GM12878 (cell line): ENCODE data around the gene KHNYN. TPM values are rescaled to one million over a fixed set of nuclear protein-coding genes. Genes with fewer than 3 reads are reported as not detected.

Experiments
- ATAC-seq: fragments of 200-7000 bp; cut with Tn5 transposase; 3 replicates; pipeline ENCODE4 v1.9.1; 2020; ENCODE audit warnings: mild to moderate bottlenecking, moderate library complexity
- BruUV-seq: library from RNA; stranded (reverse); fragments of 400-500 nt; replicated peaks from 2 replicates; lab custom pipeline; 2021; lab: Mats Ljungman, UMichigan
- CTCF ChIA-PET: fragments of 300-600 bp; sonication (Branson Sonifier 250); formaldehyde crosslinking; extraction: SDS; loops from one replicate; lab custom pipeline; 2021; ENCODE audit warnings: inconsistent platforms; lab: Yijun Ruan, JAX
- POLR2A ChIA-PET: fragments of 350-600 bp; formaldehyde crosslinking; extraction: SDS; loops from one replicate; lab custom pipeline; 2021; ENCODE audit warnings: inconsistent platforms; lab: Charles Lee
- RAD21 ChIA-PET: fragments of 300-600 bp; sonication (Branson Sonifier 250); formaldehyde crosslinking; loops from one replicate; lab custom pipeline; 2023; ENCODE audit warnings: antibody characterized with exemption; ENCODE audit not compliant: unreplicated experiment; lab: Charles Lee
- SMC1A ChIA-PET: fragments of 300-600 bp; sonication (Branson Sonifier 250); formaldehyde crosslinking; loops from one replicate; lab custom pipeline; 2023; ENCODE audit not compliant: unreplicated experiment, uncharacterized antibody; lab: Charles Lee
- DNase-seq: peaks from one replicate; pipeline ENCODE4 v3.0.0-alpha.2; 2011; ENCODE audit warnings: low read depth, low spot score
- FAIRE-seq: peaks from 3 replicates; lab custom pipeline; 2011; peaks lifted over from hg19 to GRCh38; lab: Jason Lieb, UNC
- H2AFZ ChIP-seq: 2 replicates; pipeline ENCODE4 v1.6.0; 2011; ENCODE audit warnings: low read depth, low read length, control low read depth; ENCODE audit not compliant: control insufficient read depth
- H3K27ac ChIP-seq: 2 replicates; pipeline ENCODE4 v1.5.1; 2011; ENCODE audit warnings: control low read depth; ENCODE audit not compliant: control insufficient read depth, insufficient read depth
- H3K27me3 ChIP-seq, 2 experiments: replicated peaks in 1 of 2; 2 replicates each; pipeline versions ENCODE4 v1.6.0 to v1.6.1; 2011; ENCODE audit warnings: low read length in 1 of 2; ENCODE audit not compliant: control insufficient read depth in 2 of 2, insufficient read depth in 2 of 2
- H3K36me3 ChIP-seq, 2 experiments: 2 replicates each; pipeline ENCODE4 v1.5.1; 2011; ENCODE audit warnings: low read length in 1 of 2; ENCODE audit not compliant: control insufficient read depth in 2 of 2, insufficient read depth in 2 of 2
- H3K4me1 ChIP-seq: 2 replicates; pipeline ENCODE4 v1.6.1; 2011; ENCODE audit warnings: mild to moderate bottlenecking, low read length, moderate library complexity, mixed read lengths; ENCODE audit not compliant: control insufficient read depth, insufficient read depth
- H3K4me2 ChIP-seq: 2 replicates; pipeline ENCODE4 v1.6.0; 2011; ENCODE audit warnings: control low read depth; ENCODE audit not compliant: control insufficient read depth, insufficient read depth
- H3K4me3 ChIP-seq: fragments of 200-600 bp; sonication (generic); 2 replicates; pipeline ENCODE4 v1.5.1; 2016
- H3K79me2 ChIP-seq: 2 replicates; pipeline ENCODE4 v1.6.0; 2011; ENCODE audit warnings: low read length; ENCODE audit not compliant: control insufficient read depth, insufficient read depth
- H3K9ac ChIP-seq: 2 replicates; pipeline ENCODE4 v1.8.0; 2011; ENCODE audit warnings: low read length, control low read depth, mixed read lengths; ENCODE audit not compliant: control insufficient read depth, insufficient read depth
- H3K9me3 ChIP-seq: replicated peaks from 3 replicates; pipeline ENCODE4 v1.5.1; 2011; ENCODE audit warnings: mild to moderate bottlenecking, low read length; ENCODE audit not compliant: control insufficient read depth, insufficient read depth
- H4K20me1 ChIP-seq: 2 replicates; pipeline ENCODE4 v1.6.0; 2011; ENCODE audit not compliant: control insufficient read depth, insufficient read depth
- EZH2 ChIP-seq: IDR thresholded peaks from 2 replicates; pipeline ENCODE4 v1.6.1; 2012; ENCODE audit warnings: low read depth, mild to moderate bottlenecking, control low read depth, inconsistent platforms, low read length, borderline replicate concordance; ENCODE audit not compliant: control insufficient read depth
- POLR2AphosphoS5 ChIP-seq: IDR thresholded peaks from 2 replicates; pipeline ENCODE4 v1.6.1; 2011; ENCODE audit warnings: mild to moderate bottlenecking, low read length, inconsistent platforms
- RUNX3 ChIP-seq: IDR thresholded peaks from 2 replicates; pipeline ENCODE4 v1.6.1; 2012; ENCODE audit warnings: low read length, inconsistent platforms
- STAT3 ChIP-seq: IDR thresholded peaks from 2 replicates; pipeline ENCODE4 v1.6.1; 2011; ENCODE audit warnings: low read depth, low read length, improper control_type of control experiment
- TBL1XR1 ChIP-seq: IDR thresholded peaks from 2 replicates; pipeline ENCODE4 v1.6.1; 2012; ENCODE audit warnings: low read depth, low read length, improper control_type of control experiment
- ZZZ3 ChIP-seq: IDR thresholded peaks from 2 replicates; pipeline ENCODE4 v1.6.1; 2011; ENCODE audit warnings: low read depth; ENCODE audit not compliant: control insufficient read depth, insufficient read length
- WGBS: methylation state at CpG from one replicate; pipeline ENCODE4 v1.1.6; 2016; ENCODE audit warnings: low lambda C conversion rate; ENCODE audit not compliant: insufficient replicate concordance, insufficient coverage; ENCODE audit errors: missing lambda C conversion rate; 5-methylcytosine and 5-hydroxymethylcytosine counted together
- in situ Hi-C: fragments of 300-500 bp; cut with MboI; formaldehyde crosslinking; loops from 9 replicates; pipeline ENCODE4 v1.14.3; 2018; ENCODE audit warnings: mixed read lengths
- intact Hi-C: fragments of 100-400 bp; cut with micrococcal nuclease; formaldehyde crosslinking; loops from one replicate; pipeline ENCODE4 v1.14.2; 2022; ENCODE audit not compliant: unreplicated experiment
- polyA plus RNA-seq, 11 experiments: library from polyadenylated mRNA; depleted of rRNA in 4 of 11; unstranded in 6 of 11; stranded (reverse) in 5 of 11; fragments of >200 nt; fragmentation: Nextera tagmentation in 4 of 11; fragmentation: Illumina TruSeq in 1 of 11; extraction: Ambion mirVana in 4 of 11; extraction: Trizol in 1 of 11; gene quantifications; 1 replicate in 1 of 11; 2 replicates in 10 of 11; pipeline versions ENCODE4 v1.2.1 to v1.2.3, GENCODE V29; 2011 to 2016; ENCODE audit warnings: inconsistent platforms in 2 of 11, missing spikeins in 2 of 11, low read depth in 1 of 11
- total RNA-seq, 4 experiments: library from RNA; depleted of rRNA in 3 of 4; stranded (reverse); fragments of >200 nt in 3 of 4; fragmentation: Illumina TruSeq in 1 of 4; extraction: Trizol in 1 of 4; gene quantifications; 2 replicates each; pipeline versions ENCODE4 v1.2.1 to v1.2.3, GENCODE V29; 2013 to 2021
- TF ChIP-seq, protein P1 (sequence below): fragments of 450-650 bp; IDR thresholded peaks from 2 replicates; pipeline ENCODE4 v1.6.1; 2017; ENCODE audit warnings: mild to moderate bottlenecking, moderate library complexity
- TF ChIP-seq, protein P2 (sequence below): fragments of 450-650 bp; IDR thresholded peaks from 2 replicates; pipeline ENCODE4 v1.6.1; 2014; ENCODE audit warnings: mild to moderate bottlenecking
- TF ChIP-seq, protein P3 (sequence below): fragments of 150-350 bp; IDR thresholded peaks from 2 replicates; pipeline ENCODE4 v1.6.1; 2014; ENCODE audit warnings: mild to moderate bottlenecking, low read depth, low read length
- TF ChIP-seq, protein P4 (sequence below): fragments of 450-650 bp; formaldehyde crosslinking; IDR thresholded peaks from 2 replicates; pipeline ENCODE4 v1.4.0; 2020; ENCODE audit warnings: mild to moderate bottlenecking, moderate library complexity

The KHNYN gene
- total and polyA plus RNA-seq, 10 of the 15 experiments (the other 5 are each of a cell fraction or from before 2014, with no cell fraction given): 1.4 to 34.7 (median 21.5) TPM

DNA sequence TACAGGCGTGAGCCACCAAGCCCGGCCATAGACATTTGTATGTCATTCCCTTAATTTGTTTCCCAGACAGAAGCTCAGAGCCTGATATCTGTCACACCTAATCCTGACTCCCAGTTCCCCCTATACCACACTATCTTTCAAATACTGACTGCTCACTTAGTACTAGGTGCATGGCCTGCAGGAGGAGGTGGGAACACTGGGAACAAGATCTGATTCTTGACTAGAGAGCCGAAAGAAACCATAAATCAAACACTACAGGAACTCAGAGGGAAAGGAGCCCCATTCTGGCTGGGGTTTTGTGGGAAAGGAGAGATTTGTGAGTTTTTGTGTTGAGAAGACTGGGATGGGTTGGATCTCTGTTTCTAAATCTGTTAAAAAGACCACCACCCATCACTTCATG, 4.9 kb downstream of the KHNYN start (continued):
- TF ChIP-seq, protein P1, sequence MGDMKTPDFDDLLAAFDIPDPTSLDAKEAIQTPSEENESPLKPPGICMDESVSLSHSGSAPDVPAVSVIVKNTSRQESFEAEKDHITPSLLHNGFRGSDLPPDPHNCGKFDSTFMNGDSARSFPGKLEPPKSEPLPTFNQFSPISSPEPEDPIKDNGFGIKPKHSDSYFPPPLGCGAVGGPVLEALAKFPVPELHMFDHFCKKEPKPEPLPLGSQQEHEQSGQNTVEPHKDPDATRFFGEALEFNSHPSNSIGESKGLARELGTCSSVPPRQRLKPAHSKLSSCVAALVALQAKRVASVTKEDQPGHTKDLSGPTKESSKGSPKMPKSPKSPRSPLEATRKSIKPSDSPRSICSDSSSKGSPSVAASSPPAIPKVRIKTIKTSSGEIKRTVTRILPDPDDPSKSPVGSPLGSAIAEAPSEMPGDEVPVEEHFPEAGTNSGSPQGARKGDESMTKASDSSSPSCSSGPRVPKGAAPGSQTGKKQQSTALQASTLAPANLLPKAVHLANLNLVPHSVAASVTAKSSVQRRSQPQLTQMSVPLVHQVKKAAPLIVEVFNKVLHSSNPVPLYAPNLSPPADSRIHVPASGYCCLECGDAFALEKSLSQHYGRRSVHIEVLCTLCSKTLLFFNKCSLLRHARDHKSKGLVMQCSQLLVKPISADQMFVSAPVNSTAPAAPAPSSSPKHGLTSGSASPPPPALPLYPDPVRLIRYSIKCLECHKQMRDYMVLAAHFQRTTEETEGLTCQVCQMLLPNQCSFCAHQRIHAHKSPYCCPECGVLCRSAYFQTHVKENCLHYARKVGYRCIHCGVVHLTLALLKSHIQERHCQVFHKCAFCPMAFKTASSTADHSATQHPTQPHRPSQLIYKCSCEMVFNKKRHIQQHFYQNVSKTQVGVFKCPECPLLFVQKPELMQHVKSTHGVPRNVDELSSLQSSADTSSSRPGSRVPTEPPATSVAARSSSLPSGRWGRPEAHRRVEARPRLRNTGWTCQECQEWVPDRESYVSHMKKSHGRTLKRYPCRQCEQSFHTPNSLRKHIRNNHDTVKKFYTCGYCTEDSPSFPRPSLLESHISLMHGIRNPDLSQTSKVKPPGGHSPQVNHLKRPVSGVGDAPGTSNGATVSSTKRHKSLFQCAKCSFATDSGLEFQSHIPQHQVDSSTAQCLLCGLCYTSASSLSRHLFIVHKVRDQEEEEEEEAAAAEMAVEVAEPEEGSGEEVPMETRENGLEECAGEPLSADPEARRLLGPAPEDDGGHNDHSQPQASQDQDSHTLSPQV: no peak

DNA sequence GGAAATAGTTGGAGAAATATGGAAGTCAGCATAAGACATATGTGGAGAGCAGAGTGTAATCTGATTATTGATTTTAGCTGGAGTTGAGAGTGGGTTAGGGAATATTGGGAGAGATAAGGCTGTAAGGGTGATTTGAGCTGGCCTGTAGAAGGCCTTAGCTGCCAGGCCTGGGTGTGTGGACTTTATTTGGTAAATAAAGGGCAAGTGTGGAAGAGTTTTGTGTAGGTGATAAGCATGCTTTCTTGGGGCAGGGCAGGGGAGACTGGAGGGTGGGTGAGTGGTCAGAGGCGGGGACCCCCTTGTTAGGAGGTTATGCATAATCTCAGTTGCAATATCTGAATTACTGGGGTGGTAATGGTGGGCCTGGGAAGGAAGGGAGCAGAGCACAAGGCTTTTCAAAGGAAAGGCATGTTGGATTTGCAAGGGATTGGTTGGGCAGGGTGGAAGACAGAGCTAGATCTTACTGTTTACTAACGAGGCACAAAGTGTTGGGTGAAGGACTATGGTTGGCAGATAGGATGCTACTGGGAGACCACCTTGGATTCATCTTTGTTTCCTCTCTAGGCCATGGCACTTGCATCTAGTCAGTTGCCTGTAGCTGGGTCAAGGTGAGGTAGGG, 5.5 kb downstream of the KHNYN start:
- Histone ChIP-seq H3K27me3 (no peaks in the 10 kb centered on the region), H3K4me1 (peaks cover 18% of the 10 kb centered on the region), H3K4me2 (no peak overlapping the region), H4K20me1 (no peaks in the 10 kb centered on the region), H3K27ac (no peak overlapping the region), H3K9me3 (no peaks in the 10 kb centered on the region), H3K79me2 (peaks cover 16% of the 10 kb centered on the region), H3K9ac (no peak overlapping the region), H2AFZ (no peak overlapping the region), H3K4me3 (no peak overlapping the region), H3K36me3 (peaks cover 11 to 33% of the 10 kb centered on the region in 2 experiments)
- ChIA-PET CTCF (interaction anchor here (1.3 to 11.4 kb wide), 11 partner anchors 11 to 964 kb away, joined by 3 to 220 read pairs (median 11); partner anchors contain the start of genes ADCY4, CIDEB and RIPK3), SMC1A (interaction anchor here (0.7 to 8.1 kb wide), 10 partner anchors 13 to 188 kb away, joined by 3 to 73 read pairs (median 6); partner anchors contain the start of genes ADCY4 and RIPK3), RAD21 (interaction anchor here (1.7 to 4.2 kb wide), 3 partner anchors 69 to 102 kb away, joined by 4 to 31 read pairs (median 15); partner anchors contain the start of gene RIPK3), POLR2A (no interaction called here)
- WGBS: 72% methylated on average over 2 of the region's 2 CpGs
- intact Hi-C loops (no loop called here), in situ Hi-C loops (loop anchor here (5.0 to 10.0 kb wide), 2 partner anchors 193 to 1130 kb away; partner anchors contain the start of genes BCL2L2, PPP1R3E and TINF2)
- no TSS peak for BruUV-seq
- ATAC-seq: no peak
- FAIRE-seq: no peak
- no peak for DNase-seq
- TF ChIP-seq TBL1XR1: no peak
- no peak for TF ChIP-seq POLR2AphosphoS5
- no peak for TF ChIP-seq ZZZ3
- TF ChIP-seq STAT3: no peak
- TF ChIP-seq RUNX3: no peak
- TF ChIP-seq, protein P2, sequence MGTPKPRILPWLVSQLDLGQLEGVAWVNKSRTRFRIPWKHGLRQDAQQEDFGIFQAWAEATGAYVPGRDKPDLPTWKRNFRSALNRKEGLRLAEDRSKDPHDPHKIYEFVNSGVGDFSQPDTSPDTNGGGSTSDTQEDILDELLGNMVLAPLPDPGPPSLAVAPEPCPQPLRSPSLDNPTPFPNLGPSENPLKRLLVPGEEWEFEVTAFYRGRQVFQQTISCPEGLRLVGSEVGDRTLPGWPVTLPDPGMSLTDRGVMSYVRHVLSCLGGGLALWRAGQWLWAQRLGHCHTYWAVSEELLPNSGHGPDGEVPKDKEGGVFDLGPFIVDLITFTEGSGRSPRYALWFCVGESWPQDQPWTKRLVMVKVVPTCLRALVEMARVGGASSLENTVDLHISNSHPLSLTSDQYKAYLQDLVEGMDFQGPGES: no peak
- TF ChIP-seq, protein P3, sequence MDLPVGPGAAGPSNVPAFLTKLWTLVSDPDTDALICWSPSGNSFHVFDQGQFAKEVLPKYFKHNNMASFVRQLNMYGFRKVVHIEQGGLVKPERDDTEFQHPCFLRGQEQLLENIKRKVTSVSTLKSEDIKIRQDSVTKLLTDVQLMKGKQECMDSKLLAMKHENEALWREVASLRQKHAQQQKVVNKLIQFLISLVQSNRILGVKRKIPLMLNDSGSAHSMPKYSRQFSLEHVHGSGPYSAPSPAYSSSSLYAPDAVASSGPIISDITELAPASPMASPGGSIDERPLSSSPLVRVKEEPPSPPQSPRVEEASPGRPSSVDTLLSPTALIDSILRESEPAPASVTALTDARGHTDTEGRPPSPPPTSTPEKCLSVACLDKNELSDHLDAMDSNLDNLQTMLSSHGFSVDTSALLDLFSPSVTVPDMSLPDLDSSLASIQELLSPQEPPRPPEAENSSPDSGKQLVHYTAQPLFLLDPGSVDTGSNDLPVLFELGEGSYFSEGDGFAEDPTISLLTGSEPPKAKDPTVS: no peak
- TF ChIP-seq, protein P4, sequence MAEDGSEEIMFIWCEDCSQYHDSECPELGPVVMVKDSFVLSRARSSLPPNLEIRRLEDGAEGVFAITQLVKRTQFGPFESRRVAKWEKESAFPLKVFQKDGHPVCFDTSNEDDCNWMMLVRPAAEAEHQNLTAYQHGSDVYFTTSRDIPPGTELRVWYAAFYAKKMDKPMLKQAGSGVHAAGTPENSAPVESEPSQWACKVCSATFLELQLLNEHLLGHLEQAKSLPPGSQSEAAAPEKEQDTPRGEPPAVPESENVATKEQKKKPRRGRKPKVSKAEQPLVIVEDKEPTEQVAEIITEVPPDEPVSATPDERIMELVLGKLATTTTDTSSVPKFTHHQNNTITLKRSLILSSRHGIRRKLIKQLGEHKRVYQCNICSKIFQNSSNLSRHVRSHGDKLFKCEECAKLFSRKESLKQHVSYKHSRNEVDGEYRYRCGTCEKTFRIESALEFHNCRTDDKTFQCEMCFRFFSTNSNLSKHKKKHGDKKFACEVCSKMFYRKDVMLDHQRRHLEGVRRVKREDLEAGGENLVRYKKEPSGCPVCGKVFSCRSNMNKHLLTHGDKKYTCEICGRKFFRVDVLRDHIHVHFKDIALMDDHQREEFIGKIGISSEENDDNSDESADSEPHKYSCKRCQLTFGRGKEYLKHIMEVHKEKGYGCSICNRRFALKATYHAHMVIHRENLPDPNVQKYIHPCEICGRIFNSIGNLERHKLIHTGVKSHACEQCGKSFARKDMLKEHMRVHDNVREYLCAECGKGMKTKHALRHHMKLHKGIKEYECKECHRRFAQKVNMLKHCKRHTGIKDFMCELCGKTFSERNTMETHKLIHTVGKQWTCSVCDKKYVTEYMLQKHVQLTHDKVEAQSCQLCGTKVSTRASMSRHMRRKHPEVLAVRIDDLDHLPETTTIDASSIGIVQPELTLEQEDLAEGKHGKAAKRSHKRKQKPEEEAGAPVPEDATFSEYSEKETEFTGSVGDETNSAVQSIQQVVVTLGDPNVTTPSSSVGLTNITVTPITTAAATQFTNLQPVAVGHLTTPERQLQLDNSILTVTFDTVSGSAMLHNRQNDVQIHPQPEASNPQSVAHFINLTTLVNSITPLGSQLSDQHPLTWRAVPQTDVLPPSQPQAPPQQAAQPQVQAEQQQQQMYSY: no peak
- no peak for TF ChIP-seq EZH2
